ENCODE results near the gene HACE1.

DNA sequence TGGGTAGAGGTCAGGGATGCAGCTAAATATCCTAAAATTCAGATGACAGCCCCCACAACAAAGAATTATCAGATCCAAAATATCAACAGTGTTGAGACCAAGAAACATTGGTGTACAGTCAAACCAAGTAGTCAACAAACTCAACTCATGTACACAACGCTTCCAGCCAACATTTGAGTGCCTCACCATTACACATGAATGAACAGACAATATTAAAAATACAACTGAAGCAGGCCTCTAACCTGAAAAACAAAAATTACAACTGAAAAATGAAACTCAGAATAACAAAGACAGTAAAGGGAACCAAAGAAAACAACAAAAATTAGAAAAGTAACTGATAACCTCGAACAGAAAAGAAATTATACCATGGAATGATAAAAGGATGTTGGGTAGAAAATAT is 46.2 kb downstream of the HACE1 start:
- no peak for TF ChIP-seq MEIS1 (CRISPR knock-in tag; IDR thresholded peaks at IDR 0.05; ENCODE audit: borderline replicate concordance)
- TF ChIP-seq, protein P1, sequence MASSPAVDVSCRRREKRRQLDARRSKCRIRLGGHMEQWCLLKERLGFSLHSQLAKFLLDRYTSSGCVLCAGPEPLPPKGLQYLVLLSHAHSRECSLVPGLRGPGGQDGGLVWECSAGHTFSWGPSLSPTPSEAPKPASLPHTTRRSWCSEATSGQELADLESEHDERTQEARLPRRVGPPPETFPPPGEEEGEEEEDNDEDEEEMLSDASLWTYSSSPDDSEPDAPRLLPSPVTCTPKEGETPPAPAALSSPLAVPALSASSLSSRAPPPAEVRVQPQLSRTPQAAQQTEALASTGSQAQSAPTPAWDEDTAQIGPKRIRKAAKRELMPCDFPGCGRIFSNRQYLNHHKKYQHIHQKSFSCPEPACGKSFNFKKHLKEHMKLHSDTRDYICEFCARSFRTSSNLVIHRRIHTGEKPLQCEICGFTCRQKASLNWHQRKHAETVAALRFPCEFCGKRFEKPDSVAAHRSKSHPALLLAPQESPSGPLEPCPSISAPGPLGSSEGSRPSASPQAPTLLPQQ (tag by site-specific recombination; IDR thresholded peaks at IDR 0.05), result no peak
- TF ChIP-seq BCL11A (tag by site-specific recombination; IDR thresholded peaks at IDR 0.05; ENCODE audit: low read depth), result no peak
- TF ChIP-seq, protein P2, sequence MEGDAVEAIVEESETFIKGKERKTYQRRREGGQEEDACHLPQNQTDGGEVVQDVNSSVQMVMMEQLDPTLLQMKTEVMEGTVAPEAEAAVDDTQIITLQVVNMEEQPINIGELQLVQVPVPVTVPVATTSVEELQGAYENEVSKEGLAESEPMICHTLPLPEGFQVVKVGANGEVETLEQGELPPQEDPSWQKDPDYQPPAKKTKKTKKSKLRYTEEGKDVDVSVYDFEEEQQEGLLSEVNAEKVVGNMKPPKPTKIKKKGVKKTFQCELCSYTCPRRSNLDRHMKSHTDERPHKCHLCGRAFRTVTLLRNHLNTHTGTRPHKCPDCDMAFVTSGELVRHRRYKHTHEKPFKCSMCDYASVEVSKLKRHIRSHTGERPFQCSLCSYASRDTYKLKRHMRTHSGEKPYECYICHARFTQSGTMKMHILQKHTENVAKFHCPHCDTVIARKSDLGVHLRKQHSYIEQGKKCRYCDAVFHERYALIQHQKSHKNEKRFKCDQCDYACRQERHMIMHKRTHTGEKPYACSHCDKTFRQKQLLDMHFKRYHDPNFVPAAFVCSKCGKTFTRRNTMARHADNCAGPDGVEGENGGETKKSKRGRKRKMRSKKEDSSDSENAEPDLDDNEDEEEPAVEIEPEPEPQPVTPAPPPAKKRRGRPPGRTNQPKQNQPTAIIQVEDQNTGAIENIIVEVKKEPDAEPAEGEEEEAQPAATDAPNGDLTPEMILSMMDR (tag by site-specific recombination; IDR thresholded peaks at IDR 0.05), result no peak
- no peak for TF ChIP-seq ZNF558 (tag by site-specific recombination; IDR thresholded peaks at IDR 0.05)
